HG03097 (cell line): ENCODE data around the gene REST.
"Not testable (repeated sequence)": the region's sequence is repeated elsewhere in the genome, so short reads cannot be mapped to it uniquely, and the experiment has no call there.

Experiments
- ATAC-seq: cut with Tn5 transposase; IDR thresholded peaks from one replicate; pipeline ENCODE4 v1.9.1; 2021; ENCODE audit not compliant: unreplicated experiment, low FRiP score

Gene REST, protein sequence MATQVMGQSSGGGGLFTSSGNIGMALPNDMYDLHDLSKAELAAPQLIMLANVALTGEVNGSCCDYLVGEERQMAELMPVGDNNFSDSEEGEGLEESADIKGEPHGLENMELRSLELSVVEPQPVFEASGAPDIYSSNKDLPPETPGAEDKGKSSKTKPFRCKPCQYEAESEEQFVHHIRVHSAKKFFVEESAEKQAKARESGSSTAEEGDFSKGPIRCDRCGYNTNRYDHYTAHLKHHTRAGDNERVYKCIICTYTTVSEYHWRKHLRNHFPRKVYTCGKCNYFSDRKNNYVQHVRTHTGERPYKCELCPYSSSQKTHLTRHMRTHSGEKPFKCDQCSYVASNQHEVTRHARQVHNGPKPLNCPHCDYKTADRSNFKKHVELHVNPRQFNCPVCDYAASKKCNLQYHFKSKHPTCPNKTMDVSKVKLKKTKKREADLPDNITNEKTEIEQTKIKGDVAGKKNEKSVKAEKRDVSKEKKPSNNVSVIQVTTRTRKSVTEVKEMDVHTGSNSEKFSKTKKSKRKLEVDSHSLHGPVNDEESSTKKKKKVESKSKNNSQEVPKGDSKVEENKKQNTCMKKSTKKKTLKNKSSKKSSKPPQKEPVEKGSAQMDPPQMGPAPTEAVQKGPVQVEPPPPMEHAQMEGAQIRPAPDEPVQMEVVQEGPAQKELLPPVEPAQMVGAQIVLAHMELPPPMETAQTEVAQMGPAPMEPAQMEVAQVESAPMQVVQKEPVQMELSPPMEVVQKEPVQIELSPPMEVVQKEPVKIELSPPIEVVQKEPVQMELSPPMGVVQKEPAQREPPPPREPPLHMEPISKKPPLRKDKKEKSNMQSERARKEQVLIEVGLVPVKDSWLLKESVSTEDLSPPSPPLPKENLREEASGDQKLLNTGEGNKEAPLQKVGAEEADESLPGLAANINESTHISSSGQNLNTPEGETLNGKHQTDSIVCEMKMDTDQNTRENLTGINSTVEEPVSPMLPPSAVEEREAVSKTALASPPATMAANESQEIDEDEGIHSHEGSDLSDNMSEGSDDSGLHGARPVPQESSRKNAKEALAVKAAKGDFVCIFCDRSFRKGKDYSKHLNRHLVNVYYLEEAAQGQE

GRCh38 chr4:56907489-56908205, at the start of gene REST:
Gene REST (plus strand): TSS chr4:56907900. CDS start chr4:56910639, 2,739 bp downstream.
- ATAC-seq: peak; percentile 47

DNA sequence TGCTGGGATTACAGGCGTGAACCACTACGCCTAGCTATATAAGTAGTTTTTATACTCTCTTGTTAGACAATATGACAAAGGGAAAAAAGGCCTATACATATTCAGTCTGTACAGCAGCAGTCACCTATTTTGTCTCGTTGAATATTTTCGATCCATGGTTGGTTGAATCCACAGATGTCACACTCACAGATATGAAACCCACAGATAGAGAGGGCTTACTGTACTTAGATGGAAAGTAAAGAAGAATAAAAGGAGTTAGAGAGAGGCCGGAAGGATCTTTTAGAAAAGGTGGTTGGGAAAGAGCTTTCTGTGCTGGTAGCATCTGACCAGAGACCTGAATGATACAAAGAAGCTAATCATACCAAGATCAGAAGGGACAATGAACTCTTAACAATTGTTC, 47.9 kb upstream of the REST start:
- ATAC-seq: no peak

GRCh38 chr4:56860781-56861180, 46.9 kb upstream of the REST start:
- ATAC-seq: no peak

GRCh38 chr4:56861360-56861759, 46.3 kb upstream of the REST start:
- ATAC-seq: no peak

- no peak for ATAC-seq
Observed at GRCh38 chr4:56863441-56864139, 44.1 kb upstream of the REST start.

GRCh38 chr4:56870946-56871345, 36.8 kb upstream of the REST start:
- no peak for ATAC-seq

DNA sequence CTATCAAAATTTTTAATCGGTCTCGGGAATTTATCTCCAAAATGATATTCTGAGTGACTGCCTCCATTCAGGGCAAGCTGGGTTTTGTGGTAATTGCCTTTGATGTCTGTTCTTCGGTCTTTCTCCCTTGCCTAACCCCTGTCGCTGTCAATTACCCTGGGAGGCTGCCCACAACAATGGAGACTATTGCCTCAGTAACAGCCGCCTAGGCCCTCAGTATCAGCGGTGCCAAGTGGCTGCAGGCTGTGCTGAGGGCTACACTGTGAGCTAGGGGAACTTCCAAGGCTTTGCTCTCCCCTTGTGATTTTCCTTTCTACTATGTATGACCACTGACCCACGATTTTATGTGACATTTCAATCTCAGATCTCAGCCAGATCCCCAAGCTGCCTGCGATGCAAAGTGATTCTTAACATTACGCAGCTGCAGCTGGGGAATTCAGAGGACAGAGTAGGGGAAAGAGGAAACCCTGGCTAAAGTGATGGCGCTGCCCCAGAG, 36.3 kb upstream of the REST start:
- ATAC-seq: no peak

DNA sequence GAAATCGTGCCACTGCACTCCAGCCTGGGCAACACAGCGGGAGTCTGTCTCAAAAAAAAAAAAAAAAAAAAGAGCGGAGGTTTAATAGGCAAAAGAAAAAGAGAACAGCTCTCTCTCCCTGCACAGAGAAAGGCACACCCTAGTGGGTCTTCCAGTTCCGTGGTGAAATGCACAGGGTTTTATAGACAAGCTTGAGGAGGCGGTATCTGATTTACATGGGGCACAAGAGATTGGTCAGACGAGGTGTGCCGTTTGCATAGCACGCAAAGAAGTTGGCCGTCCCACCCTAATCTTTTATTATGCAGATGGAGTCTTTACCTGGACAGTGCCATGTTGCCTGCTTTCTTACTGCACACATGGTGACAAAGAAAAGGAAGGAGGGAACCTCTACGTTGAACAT, 33.5 kb upstream of the REST start:
- no peak for ATAC-seq

DNA sequence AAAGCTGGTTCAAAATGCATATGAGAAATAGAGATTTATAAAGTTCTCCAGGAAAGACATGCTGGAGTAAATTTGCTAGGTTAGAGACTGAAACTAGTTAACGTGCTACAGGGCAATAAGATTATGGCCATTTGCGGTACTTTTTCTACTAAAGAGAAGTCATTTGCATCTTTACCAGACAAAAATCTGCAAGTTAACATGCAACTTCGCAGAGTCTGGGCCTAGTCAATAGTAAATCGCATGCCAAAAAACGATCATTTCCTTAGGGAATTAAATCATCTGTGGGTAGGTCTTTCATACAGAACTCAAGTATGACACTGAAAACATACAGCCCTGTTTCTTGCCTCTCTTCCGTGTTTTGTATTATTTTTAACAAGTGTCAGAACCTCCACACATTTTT, 32.8 kb upstream of the REST start:
- no peak for ATAC-seq

- ATAC-seq: no peak
Observed at GRCh38 chr4:56876264-56876663, 31.4 kb upstream of the REST start.

DNA sequence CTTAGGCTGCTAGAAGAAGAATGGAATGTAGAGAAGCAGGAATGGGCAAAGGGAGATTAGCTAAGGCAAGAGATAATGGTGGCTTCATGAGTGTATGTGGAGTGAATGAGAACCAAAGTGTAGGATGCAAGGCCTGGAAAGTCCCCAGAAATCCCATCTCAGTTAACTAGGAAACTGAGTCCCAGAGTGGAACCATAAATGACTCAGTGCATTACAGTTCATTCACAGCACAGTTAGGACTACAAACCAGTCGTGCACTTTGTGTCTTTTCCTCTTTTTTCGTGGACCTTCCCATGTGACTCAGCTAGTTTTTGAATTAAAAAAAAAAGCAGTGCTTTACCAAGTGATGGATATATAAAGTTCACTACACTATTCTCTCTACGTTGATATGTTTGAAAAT, 27.7 kb upstream of the REST start:
- no peak for ATAC-seq

DNA sequence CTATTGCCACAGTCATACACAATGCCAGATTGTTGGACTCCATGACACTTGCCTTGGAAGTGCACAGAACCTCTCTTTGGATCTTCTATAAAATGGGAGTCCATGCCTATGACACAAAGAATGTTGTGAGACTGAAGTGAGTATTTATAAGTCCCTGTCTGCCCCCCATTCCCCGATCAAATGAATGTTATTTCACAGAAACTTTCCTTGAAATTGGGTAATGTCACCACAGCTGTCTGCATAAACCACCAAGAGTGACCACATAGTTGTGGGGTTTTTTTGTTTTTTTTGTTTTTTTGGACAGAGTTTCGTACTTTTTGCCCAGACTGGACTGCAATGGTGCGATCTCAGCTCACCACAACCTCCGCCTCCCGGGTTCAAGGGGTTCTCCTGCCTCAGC, 27.1 kb upstream of the REST start:
- no peak for ATAC-seq

DNA sequence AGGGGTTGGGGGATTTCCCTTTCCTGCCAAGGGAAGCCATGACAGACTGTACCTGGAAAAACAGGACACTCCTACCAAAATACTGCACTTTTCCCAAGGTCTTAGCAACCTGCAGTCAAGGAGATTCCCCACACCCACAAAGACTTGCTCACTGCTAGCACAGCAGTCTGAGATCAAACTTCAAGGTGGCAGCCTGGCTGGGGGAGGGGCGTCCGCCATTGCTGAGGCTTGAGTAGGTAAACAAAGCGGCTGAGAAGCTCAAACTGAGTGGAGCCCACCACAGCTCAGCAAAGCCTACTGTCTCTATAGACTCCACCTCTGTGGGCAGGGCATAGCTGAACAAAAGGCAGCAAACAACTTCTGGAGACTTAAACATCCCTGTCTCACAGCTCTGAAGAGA, 23.2 kb upstream of the REST start:
- not testable (repeated sequence) for ATAC-seq

DNA sequence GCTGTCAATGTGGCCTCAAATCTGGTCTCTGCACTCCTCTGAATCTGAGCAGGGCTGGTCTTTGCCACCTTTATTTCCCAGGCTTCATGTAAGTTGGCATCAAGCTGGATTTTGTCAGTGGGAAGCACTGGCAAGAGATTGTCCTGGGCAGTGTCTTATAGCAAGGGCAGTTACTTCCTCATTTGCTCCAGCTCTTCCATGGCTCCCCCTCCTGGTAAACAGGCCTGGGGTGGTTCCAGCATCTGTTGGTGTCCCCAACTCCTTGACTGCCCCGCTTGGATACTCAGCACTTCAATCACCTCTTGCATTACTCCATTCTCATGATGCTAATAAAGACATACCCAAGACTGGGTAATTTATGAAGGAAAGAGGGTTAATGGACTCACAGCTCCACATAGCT, 15.0 kb upstream of the REST start:
- ATAC-seq: no peak

DNA sequence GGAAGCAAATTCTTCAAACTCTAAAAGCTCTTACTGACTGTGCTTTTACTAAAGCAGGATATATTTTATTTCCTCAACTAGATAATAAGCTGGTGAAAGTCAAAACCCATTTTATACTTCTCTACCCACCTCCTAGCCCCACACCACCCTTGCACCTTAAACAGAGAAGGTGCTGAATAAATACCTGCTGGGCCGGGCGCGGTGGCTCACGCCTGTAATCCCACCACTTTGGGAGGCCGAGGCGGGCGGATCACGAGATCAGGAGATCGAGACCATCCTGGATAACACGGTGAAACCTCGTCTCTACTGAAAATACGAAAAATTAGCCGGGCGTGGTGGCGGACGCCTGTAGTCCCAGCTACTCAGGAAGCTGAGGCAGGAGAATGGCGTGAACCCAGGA, 9.9 kb upstream of the REST start:
- ATAC-seq: not testable (repeated sequence)

DNA sequence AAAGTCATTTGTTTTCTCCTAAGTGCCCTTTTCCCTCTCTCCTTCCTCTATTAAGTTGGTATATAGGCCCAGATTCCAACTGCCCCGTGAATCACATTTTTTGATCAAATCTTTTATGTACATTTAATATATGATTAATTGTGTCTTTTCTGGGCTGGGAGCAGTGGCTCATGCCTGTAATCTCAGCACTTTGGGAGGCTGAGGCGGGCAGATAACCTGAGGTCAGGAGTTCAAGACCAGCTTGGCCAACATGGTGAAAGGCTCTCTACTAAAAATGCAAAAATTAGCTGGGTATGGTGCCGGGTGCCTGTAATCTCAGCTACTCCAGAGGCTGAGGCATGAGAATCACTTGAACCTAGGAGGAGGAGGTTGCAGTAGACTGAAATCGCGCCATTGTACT, 7.5 kb upstream of the REST start:
- not testable (repeated sequence) for ATAC-seq

DNA sequence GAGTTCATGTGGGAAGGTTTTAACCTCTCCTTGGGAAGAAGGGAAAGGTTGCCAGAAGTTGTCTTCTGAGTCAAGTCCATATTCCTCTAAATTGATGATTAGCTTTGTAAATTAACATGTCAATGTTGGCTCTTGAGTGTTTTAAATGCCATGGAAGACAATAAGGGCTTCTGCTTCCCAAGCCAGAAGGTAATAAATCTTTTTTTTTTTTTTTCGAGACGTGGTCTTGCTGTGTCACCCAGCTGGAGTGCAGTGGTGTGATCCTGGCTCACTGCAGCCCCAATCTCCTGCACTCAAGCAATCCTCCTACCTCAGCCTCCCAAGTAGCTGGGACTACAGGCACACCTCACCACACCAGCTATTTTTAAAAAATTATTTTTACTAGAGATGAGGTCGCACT, 5.0 kb upstream of the REST start:
- ATAC-seq: no peak

- ATAC-seq: no peak
Observed at GRCh38 chr4:56905796-56906195, 1.9 kb upstream of the REST start.

- ATAC-seq: no peak
Observed at GRCh38 chr4:56906489-56907393, 959 bp upstream of the REST start.
